A549 (cell line): ENCODE results near the gene LAMA1.

Source experiments
- FOSL2 ChIP-seq, 2 experiments: fragments of 450-650 bp in 1 of 2; fragments of >200 bp in 1 of 2; sonication (Bioruptor Twin) in 1 of 2; formaldehyde crosslinking; IDR thresholded peaks; 2 replicates each; pipeline versions ENCODE4 v1.5.0 to v1.6.1; 2016 to 2020; ENCODE audit warnings: mild to moderate bottlenecking in 1 of 2, moderate library complexity in 1 of 2
- JUN ChIP-seq, 2 experiments: fragments of >200 bp; sonication (Bioruptor Twin); formaldehyde crosslinking; IDR thresholded peaks; 2 replicates in 1 of 2; 3 replicates in 1 of 2; pipeline ENCODE4 v1.6.1; 2016 to 2017
- JUNB ChIP-seq: fragments of >200 bp; sonication (Bioruptor Twin); formaldehyde crosslinking; IDR thresholded peaks from 2 replicates; pipeline ENCODE4 v1.6.1; 2016

GRCh38 chr18:6976935-6977334, 140.7 kb downstream of the LAMA1 start:
- no peak for TF ChIP-seq JUN (IDR thresholded peaks at IDR 0.05)
- TF ChIP-seq FOSL2 (IDR thresholded peaks at IDR 0.05): no peak
- no peak for TF ChIP-seq FOSL2 (CRISPR knock-in tag; IDR thresholded peaks at IDR 0.05)
- no peak for TF ChIP-seq JUNB
